ENCODE data around the gene PCDHGB4.

Gene PCDHGB4

DNA sequence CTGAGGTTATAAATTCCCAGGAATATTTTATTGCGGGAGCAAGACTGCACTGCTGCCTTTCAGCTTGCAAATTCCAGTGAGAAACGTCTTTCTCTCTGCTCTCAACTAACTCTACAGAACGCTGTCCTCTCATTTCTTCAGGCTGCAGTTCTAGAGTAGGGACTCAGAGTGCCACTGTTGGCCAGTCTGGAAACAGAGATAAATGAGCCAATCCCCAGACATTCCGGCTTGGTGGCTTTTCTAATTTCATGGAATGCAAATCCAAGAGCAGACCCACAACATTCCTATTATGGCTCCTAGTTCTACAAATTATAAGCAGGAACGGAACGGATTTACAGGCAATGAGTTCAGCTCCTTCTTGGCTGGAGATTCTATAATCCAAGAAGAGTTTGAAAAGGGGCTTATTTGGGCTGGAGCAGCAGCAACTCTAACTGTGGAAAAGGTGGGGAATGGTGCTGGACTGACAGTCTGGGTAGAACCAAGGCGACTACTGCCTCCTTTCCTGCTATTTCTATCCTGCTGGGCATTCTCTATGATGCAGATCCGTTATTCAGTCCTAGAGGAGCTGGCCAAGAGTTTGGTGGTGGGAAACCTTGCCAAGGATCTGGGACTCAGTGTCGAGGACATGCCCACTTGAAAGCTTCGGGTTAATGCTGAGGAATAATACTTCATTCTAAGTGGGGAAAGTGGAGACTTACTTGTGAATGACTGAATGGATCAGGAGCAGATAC lies 52.1 kb downstream of the PCDHGB4 start:
- no peaks in the 10 kb centered on the region for H3K9me2 ChIP-seq (replicated peaks; ENCODE audit: insufficient read depth, low read length)
- H4K20me1 ChIP-seq (ENCODE audit: insufficient read depth, low read length): no peaks in the 10 kb centered on the region
- no peak overlapping the region for H3K9ac ChIP-seq (ENCODE audit: low read length)
- no peak overlapping the region for H3K4me2 ChIP-seq (ENCODE audit: low read depth, low read length)
- H3K9me3 ChIP-seq (replicated peaks; ENCODE audit: insufficient read depth, low read length): no peaks in the 10 kb centered on the region
- H3K4me1 ChIP-seq (ENCODE audit: low read length): no peaks in the 10 kb centered on the region
- H3K36me3 ChIP-seq (replicated peaks; ENCODE audit: insufficient read depth, low read length): no peaks in the 10 kb centered on the region
- H3K27ac ChIP-seq (ENCODE audit: low read length): no peak overlapping the region
- H3K79me2 ChIP-seq (ENCODE audit: low read length): no peaks in the 10 kb centered on the region
- H2AFZ ChIP-seq (ENCODE audit: low read length): no peak overlapping the region
- no peak for DNase-seq
- H3K27me3 ChIP-seq (replicated peaks; ENCODE audit: insufficient read depth, low read length): no peaks in the 10 kb centered on the region; the same call in 1 of the 2 replicates
- H3K4me3 ChIP-seq (ENCODE audit: low read length): no peak overlapping the region
- TF ChIP-seq, protein P1, sequence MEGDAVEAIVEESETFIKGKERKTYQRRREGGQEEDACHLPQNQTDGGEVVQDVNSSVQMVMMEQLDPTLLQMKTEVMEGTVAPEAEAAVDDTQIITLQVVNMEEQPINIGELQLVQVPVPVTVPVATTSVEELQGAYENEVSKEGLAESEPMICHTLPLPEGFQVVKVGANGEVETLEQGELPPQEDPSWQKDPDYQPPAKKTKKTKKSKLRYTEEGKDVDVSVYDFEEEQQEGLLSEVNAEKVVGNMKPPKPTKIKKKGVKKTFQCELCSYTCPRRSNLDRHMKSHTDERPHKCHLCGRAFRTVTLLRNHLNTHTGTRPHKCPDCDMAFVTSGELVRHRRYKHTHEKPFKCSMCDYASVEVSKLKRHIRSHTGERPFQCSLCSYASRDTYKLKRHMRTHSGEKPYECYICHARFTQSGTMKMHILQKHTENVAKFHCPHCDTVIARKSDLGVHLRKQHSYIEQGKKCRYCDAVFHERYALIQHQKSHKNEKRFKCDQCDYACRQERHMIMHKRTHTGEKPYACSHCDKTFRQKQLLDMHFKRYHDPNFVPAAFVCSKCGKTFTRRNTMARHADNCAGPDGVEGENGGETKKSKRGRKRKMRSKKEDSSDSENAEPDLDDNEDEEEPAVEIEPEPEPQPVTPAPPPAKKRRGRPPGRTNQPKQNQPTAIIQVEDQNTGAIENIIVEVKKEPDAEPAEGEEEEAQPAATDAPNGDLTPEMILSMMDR (IDR thresholded peaks at IDR 0.05; ENCODE audit: low read length): no peak
- TF ChIP-seq EZH2phosphoT487 (IDR thresholded peaks at IDR 0.05; ENCODE audit: low read length) (no peak), EZH2 (optimal IDR thresholded peaks at IDR 0.05; ENCODE audit: low read depth, low read length) (no peak)
- H3F3A ChIP-seq (ENCODE audit: insufficient read depth, low read length): no peaks in the 10 kb centered on the region
